Measurements from ENCODE around the gene MTG2. TPM values are rescaled to one million over a fixed set of nuclear protein-coding genes. Genes with fewer than 3 reads are reported as not detected.

The MTG2 gene
- total and polyA plus RNA-seq, 2 of the 13 experiments (the other 11 are each of a cell fraction or from before 2014, with no cell fraction given): 20.4 to 37.8 TPM

GRCh38 chr20:62219992-62220665 is 37.3 kb downstream of the MTG2 start, which contains the start of gene HRH3 (continued):
- TF ChIP-seq ZNF280B (CRISPR knock-in tag; IDR thresholded peaks at IDR 0.05; ENCODE audit: borderline replicate concordance): no peak
- no peak for TF ChIP-seq ZNF383 (CRISPR knock-in tag; IDR thresholded peaks at IDR 0.05; ENCODE audit: borderline replicate concordance)
- TF ChIP-seq, protein P1, sequence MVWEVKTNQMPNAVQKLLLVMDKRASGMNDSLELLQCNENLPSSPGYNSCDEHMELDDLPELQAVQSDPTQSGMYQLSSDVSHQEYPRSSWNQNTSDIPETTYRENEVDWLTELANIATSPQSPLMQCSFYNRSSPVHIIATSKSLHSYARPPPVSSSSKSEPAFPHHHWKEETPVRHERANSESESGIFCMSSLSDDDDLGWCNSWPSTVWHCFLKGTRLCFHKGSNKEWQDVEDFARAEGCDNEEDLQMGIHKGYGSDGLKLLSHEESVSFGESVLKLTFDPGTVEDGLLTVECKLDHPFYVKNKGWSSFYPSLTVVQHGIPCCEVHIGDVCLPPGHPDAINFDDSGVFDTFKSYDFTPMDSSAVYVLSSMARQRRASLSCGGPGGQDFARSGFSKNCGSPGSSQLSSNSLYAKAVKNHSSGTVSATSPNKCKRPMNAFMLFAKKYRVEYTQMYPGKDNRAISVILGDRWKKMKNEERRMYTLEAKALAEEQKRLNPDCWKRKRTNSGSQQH (CRISPR knock-in tag; IDR thresholded peaks at IDR 0.05; ENCODE audit: low read depth): peak; percentile 98
- peak; percentile 34; the same call in 1 of the 2 replicates for TF ChIP-seq GPN1 (CRISPR knock-in tag; IDR thresholded peaks at IDR 0.05; ENCODE audit: borderline replicate concordance)
- TF ChIP-seq HOMEZ (CRISPR knock-in tag; IDR thresholded peaks at IDR 0.05; ENCODE audit: low read depth): no peak
- no peak for TF ChIP-seq MTF1 (CRISPR knock-in tag; IDR thresholded peaks at IDR 0.05)
- TF ChIP-seq, protein P2, sequence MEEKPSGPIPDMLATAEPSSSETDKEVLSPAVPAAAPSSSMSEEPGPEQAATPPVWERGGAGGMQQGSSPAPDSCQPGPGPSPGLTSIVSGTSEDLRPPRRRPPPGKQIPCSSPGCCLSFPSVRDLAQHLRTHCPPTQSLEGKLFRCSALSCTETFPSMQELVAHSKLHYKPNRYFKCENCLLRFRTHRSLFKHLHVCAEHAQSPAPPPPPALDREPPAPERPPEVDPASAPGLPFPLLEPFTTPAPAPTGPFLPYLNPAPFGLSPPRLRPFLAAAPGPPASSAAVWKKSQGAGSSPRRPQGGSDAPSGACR (CRISPR knock-in tag; IDR thresholded peaks at IDR 0.05): no peak
- TF ChIP-seq ZNF672 (CRISPR knock-in tag; IDR thresholded peaks at IDR 0.05): no peak
- 0 out of 2 replicates have a peak, but pooled peaks have one; percentile 40 for TF ChIP-seq ZNF761 (CRISPR knock-in tag; conservative IDR thresholded peaks at IDR 0.05)
- TF ChIP-seq, protein P3, sequence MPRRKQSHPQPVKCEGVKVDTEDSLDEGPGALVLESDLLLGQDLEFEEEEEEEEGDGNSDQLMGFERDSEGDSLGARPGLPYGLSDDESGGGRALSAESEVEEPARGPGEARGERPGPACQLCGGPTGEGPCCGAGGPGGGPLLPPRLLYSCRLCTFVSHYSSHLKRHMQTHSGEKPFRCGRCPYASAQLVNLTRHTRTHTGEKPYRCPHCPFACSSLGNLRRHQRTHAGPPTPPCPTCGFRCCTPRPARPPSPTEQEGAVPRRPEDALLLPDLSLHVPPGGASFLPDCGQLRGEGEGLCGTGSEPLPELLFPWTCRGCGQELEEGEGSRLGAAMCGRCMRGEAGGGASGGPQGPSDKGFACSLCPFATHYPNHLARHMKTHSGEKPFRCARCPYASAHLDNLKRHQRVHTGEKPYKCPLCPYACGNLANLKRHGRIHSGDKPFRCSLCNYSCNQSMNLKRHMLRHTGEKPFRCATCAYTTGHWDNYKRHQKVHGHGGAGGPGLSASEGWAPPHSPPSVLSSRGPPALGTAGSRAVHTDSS (CRISPR knock-in tag; conservative IDR thresholded peaks at IDR 0.05): no peak
- peak; percentile 72; the same call in 1 of the 2 replicates for TF ChIP-seq ZNF446 (CRISPR knock-in tag; IDR thresholded peaks at IDR 0.05)
- TF ChIP-seq ZNF768 (CRISPR knock-in tag; IDR thresholded peaks at IDR 0.05): 0 out of 2 replicates have a peak, but pooled peaks have one; percentile 66
- TF ChIP-seq YEATS4 (CRISPR knock-in tag; IDR thresholded peaks at IDR 0.05; ENCODE audit: borderline replicate concordance): 0 out of 2 replicates have a peak, but pooled peaks have one; percentile 37
- TF ChIP-seq, protein P4, sequence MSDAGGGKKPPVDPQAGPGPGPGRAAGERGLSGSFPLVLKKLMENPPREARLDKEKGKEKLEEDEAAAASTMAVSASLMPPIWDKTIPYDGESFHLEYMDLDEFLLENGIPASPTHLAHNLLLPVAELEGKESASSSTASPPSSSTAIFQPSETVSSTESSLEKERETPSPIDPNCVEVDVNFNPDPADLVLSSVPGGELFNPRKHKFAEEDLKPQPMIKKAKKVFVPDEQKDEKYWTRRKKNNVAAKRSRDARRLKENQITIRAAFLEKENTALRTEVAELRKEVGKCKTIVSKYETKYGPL (CRISPR knock-in tag; IDR thresholded peaks at IDR 0.05): no peak; the same call in 1 of the 2 replicates
- TF ChIP-seq ZNF782 (CRISPR knock-in tag; IDR thresholded peaks at IDR 0.05; ENCODE audit: borderline replicate concordance): no peak
- TF ChIP-seq ZNF225 (CRISPR knock-in tag; IDR thresholded peaks at IDR 0.05): 0 out of 2 replicates have a peak, but pooled peaks have one; percentile 77
- TF ChIP-seq MBD4 (IDR thresholded peaks at IDR 0.05; ENCODE audit: borderline replicate concordance, low read length): no peak
- peak; percentile 52; the same call in 1 of the 2 replicates for TF ChIP-seq SPEN (CRISPR knock-in tag; IDR thresholded peaks at IDR 0.05; ENCODE audit: low read depth)
- no peak for TF ChIP-seq REXO4 (CRISPR knock-in tag; IDR thresholded peaks at IDR 0.05; ENCODE audit: borderline replicate concordance)
- TF ChIP-seq ZNF746 (CRISPR knock-in tag; IDR thresholded peaks at IDR 0.05): peak; percentile 64; the same call in 1 of the 2 replicates
- no peak for TF ChIP-seq AGO1 (IDR thresholded peaks at IDR 0.05; ENCODE audit: low read depth, low read length, poor library complexity, severe bottlenecking)
- TF ChIP-seq CREM (IDR thresholded peaks at IDR 0.05): no peak
- TF ChIP-seq CREM (CRISPR knock-in tag; IDR thresholded peaks at IDR 0.05): no peak

All from HepG2 (cell line).